ENCODE data around the gene ZNF576. TPM values are rescaled to one million over a fixed set of nuclear protein-coding genes. Genes with fewer than 3 reads are reported as not detected.

The ZNF576 gene
- total and polyA plus RNA-seq, 2 donors from 2014 or later, result 15.3 to 25.6 TPM

- TF ChIP-seq CTCF (IDR thresholded peaks at IDR 0.05; ENCODE audit: borderline replicate concordance, extremely low read depth, insufficient read depth), result no peak
- DNase-seq, result no peak
- Histone ChIP-seq H3K9ac (ENCODE audit: low read length in 3 of 3) (no peak overlapping the region), H3K4me1 (ENCODE audit: control insufficient read depth in 2 of 3, insufficient read depth in 2 of 3, low read depth in 1 of 3, low read length in 3 of 3) (no peaks in the 10 kb centered on the region), H3K27me3 (ENCODE audit: control insufficient read depth, insufficient read depth, low read length) (no peaks in the 10 kb centered on the region), H3K4me3 (ENCODE audit: low read length in 3 of 3) (no peak overlapping the region), H3K36me3 (ENCODE audit: control insufficient read depth in 2 of 3, insufficient read depth in 3 of 3, low read length in 3 of 3) (peaks cover 0 to 23% (median 8%) of the 10 kb centered on the region in 3 donors), H3K9me3 (ENCODE audit: control insufficient read depth in 2 of 3, insufficient read depth in 1 of 3, low read length in 3 of 3) (no peaks in the 10 kb centered on the region), H3K27ac (ENCODE audit: low read depth in 2 of 2, low read length in 2 of 2) (no peak overlapping the region)
- FAIRE-seq, result no peak
- intact Hi-C loops (cut with DNase I), result no loop called here
These were observed 13.5 kb downstream of the ZNF576 start for GRCh38 chr19:43609872-43610271.

GRCh38 chr19:43610493-43610892 lies 14.1 kb downstream of the ZNF576 start:
- Histone ChIP-seq H3K4me3 (ENCODE audit: low read length in 3 of 3) (no peak overlapping the region), H3K36me3 (ENCODE audit: control insufficient read depth in 2 of 3, insufficient read depth in 3 of 3, low read length in 3 of 3) (peaks cover 0 to 23% (median 8%) of the 10 kb centered on the region in 3 donors), H3K9me3 (ENCODE audit: control insufficient read depth in 2 of 3, insufficient read depth in 1 of 3, low read length in 3 of 3) (no peaks in the 10 kb centered on the region), H3K9ac (ENCODE audit: low read length in 3 of 3) (no peak overlapping the region), H3K4me1 (ENCODE audit: control insufficient read depth in 2 of 3, insufficient read depth in 2 of 3, low read depth in 1 of 3, low read length in 3 of 3) (no peaks in the 10 kb centered on the region), H3K27ac (ENCODE audit: low read depth in 2 of 2, low read length in 2 of 2) (no peak overlapping the region), H3K27me3 (ENCODE audit: control insufficient read depth, insufficient read depth, low read length) (no peaks in the 10 kb centered on the region)
- no peak for FAIRE-seq
- no peak for DNase-seq
- no peak for TF ChIP-seq CTCF (IDR thresholded peaks at IDR 0.05; ENCODE audit: borderline replicate concordance, extremely low read depth, insufficient read depth)
- intact Hi-C loops (cut with DNase I), result no loop called here

GRCh38 chr19:43611788-43612187 lies 15.4 kb downstream of the ZNF576 start, which contains the start of gene SRRM5:
Gene SRRM5, plus strand, starts transcription at chr19:43612088. Its CDS starts 34 bp downstream, at chr19:43612122.
- no peaks in the 10 kb centered on the region for H3K4me1 ChIP-seq (ENCODE audit: control insufficient read depth in 2 of 3, insufficient read depth in 2 of 3, low read depth in 1 of 3, low read length in 3 of 3)
- H3K4me3 ChIP-seq (ENCODE audit: low read length in 3 of 3), result no peak within 1 kb of the TSS
- H3K36me3 ChIP-seq (ENCODE audit: control insufficient read depth in 2 of 3, insufficient read depth in 3 of 3, low read length in 3 of 3), result peaks cover 0 to 20% (median 6%) of the 10 kb centered on the region in 3 donors
- no peak within 1 kb of the TSS for H3K27ac ChIP-seq (ENCODE audit: low read depth in 2 of 2, low read length in 2 of 2)
- no peaks in the 10 kb centered on the region for H3K9me3 ChIP-seq (ENCODE audit: control insufficient read depth in 2 of 3, insufficient read depth in 1 of 3, low read length in 3 of 3)
- TF ChIP-seq CTCF (IDR thresholded peaks at IDR 0.05; ENCODE audit: borderline replicate concordance, extremely low read depth, insufficient read depth), result no peak
- no peak for FAIRE-seq
- intact Hi-C loops (cut with DNase I), result no loop called here
- no peak within 1 kb of the TSS for H3K9ac ChIP-seq (ENCODE audit: low read length in 3 of 3)
- H3K27me3 ChIP-seq (ENCODE audit: control insufficient read depth, insufficient read depth, low read length), result no peaks in the 10 kb centered on the region
- no peak for DNase-seq

- intact Hi-C loops (cut with DNase I), result no loop called here
- H3K9ac ChIP-seq (ENCODE audit: low read length in 3 of 3), result no peak overlapping the region
- no peaks in the 10 kb centered on the region for H3K27me3 ChIP-seq (ENCODE audit: control insufficient read depth, insufficient read depth, low read length)
- H3K9me3 ChIP-seq (ENCODE audit: control insufficient read depth in 2 of 3, insufficient read depth in 1 of 3, low read length in 3 of 3), result no peaks in the 10 kb centered on the region
- no peak for TF ChIP-seq CTCF (IDR thresholded peaks at IDR 0.05; ENCODE audit: borderline replicate concordance, extremely low read depth, insufficient read depth)
- no peak for FAIRE-seq
- no peaks in the 10 kb centered on the region for H3K4me1 ChIP-seq (ENCODE audit: control insufficient read depth in 2 of 3, insufficient read depth in 2 of 3, low read depth in 1 of 3, low read length in 3 of 3)
- DNase-seq, result no peak
- no peak overlapping the region for H3K27ac ChIP-seq (ENCODE audit: low read depth in 2 of 2, low read length in 2 of 2)
- H3K36me3 ChIP-seq (ENCODE audit: control insufficient read depth in 2 of 3, insufficient read depth in 3 of 3, low read length in 3 of 3), result peaks cover 0 to 14% (median 4%) of the 10 kb centered on the region in 3 donors
- H3K4me3 ChIP-seq (ENCODE audit: low read length in 3 of 3), result no peak overlapping the region
These were observed 16.0 kb downstream of the ZNF576 start for GRCh38 chr19:43612374-43612773.
